Transverse colon (tissue), 4 donors: ENCODE data around the gene RACGAP1.

Experiments
- CTCF ChIP-seq, 5 experiments: fragments of 200-600 bp in 3 of 5; fragments of 450-650 bp in 2 of 5; sonication (generic) in 3 of 5; IDR thresholded peaks; 1 replicate in 2 of 5; 2 replicates in 3 of 5; pipeline ENCODE4 v1.5.1; 2016 to 2017; ENCODE audit warnings: antibody characterized with exemption in 5 of 5, inconsistent platforms in 3 of 5, mild to moderate bottlenecking in 2 of 5, moderate library complexity in 1 of 5
- POLR2AphosphoS5 ChIP-seq, 3 donors: sonication (generic); formaldehyde crosslinking; IDR thresholded peaks; one replicate each; pipeline ENCODE4 v1.6.1; 2016; ENCODE audit warnings: antibody characterized with exemption in 3 of 3

DNA sequence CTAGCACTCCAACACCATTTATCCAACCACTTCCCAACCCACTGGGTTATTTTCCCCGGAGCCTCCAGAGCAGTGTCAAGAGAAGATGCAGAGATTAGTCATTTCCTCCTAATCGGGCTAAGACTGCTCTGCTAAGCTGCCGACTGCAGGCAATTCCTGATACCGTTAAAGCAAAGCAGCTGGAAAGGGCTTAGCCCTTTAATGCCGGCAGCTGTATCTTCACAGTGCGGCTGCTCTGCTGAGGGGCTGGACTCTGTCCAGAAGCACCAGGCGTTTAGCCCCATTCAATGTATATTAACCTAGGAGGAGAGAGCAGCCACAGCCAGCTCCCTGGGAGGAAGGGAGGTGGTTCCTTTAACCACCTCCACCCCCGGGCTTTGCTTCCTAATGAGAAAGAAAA lies 41.4 kb downstream of the RACGAP1 start:
- TF ChIP-seq CTCF (IDR thresholded peaks at IDR 0.05) (no peak), POLR2AphosphoS5 (IDR thresholded peaks at IDR 0.05) (no peak)
